Peyer's patch (tissue), 4 donors: ENCODE results near the gene RFX4.

Experiments
- POLR2A ChIP-seq, 2 donors: fragments of 450-650 bp; IDR thresholded peaks; one replicate each; pipeline ENCODE4 v1.5.1; 2017; ENCODE audit warnings: antibody characterized with exemption in 2 of 2, mild to moderate bottlenecking in 2 of 2, moderate library complexity in 2 of 2
- TF ChIP-seq, protein P1 (sequence below), 6 experiments: fragments of 450-650 bp in 4 of 6; fragments of 200-600 bp in 2 of 6; sonication (generic) in 1 of 6; IDR thresholded peaks; one replicate each; pipeline ENCODE4 v1.5.1; 2017 to 2019; ENCODE audit warnings: antibody characterized with exemption in 6 of 6, mild to moderate bottlenecking in 3 of 6, moderate library complexity in 1 of 6

DNA sequence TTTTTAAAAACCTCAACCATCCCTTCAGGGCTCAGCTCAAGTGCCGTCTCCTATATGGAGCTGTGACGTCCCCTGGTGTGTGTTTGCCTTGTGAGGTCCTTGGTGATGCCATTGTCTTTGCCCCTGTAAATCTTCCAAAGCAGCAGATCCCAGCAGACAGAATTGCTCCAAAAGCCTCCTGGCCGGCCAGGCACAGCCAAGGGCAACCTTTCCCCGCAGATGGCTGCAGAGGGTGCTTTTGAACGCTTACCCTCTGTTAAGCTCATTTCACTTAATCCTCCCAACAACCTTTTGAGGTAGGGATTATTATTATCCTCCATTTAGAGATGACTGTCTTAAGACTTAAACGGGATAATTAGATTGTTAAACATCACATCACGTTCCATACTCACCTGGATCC, 51.4 kb downstream of the RFX4 start:
- TF ChIP-seq, protein P1, sequence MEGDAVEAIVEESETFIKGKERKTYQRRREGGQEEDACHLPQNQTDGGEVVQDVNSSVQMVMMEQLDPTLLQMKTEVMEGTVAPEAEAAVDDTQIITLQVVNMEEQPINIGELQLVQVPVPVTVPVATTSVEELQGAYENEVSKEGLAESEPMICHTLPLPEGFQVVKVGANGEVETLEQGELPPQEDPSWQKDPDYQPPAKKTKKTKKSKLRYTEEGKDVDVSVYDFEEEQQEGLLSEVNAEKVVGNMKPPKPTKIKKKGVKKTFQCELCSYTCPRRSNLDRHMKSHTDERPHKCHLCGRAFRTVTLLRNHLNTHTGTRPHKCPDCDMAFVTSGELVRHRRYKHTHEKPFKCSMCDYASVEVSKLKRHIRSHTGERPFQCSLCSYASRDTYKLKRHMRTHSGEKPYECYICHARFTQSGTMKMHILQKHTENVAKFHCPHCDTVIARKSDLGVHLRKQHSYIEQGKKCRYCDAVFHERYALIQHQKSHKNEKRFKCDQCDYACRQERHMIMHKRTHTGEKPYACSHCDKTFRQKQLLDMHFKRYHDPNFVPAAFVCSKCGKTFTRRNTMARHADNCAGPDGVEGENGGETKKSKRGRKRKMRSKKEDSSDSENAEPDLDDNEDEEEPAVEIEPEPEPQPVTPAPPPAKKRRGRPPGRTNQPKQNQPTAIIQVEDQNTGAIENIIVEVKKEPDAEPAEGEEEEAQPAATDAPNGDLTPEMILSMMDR (IDR thresholded peaks at IDR 0.05) = no peak
- TF ChIP-seq POLR2A (IDR thresholded peaks at IDR 0.05) = no peak
